WTC11 (cell line): Measurements from ENCODE around the gene ARHGAP23. TPM values are rescaled to one million over a fixed set of nuclear protein-coding genes. Genes with fewer than 3 reads are reported as not detected.

Experiments
- AFF4 ChIP-seq: sonication (generic); formaldehyde crosslinking; IDR thresholded peaks from 2 replicates; pipeline ENCODE4 v1.8.1; 2023; ENCODE audit warnings: mild to moderate bottlenecking, missing genetic modification reagents, borderline replicate concordance
- AR ChIP-seq: fragments of 250-450 bp; sonication (Bioruptor Pico); IDR thresholded peaks from 2 replicates; pipeline ENCODE4 v1.9.0; 2021; ENCODE audit warnings: mild to moderate bottlenecking
- ATF1 ChIP-seq: sonication (generic); formaldehyde crosslinking; IDR thresholded peaks from 2 replicates; pipeline ENCODE4 v1.8.1; 2023; ENCODE audit warnings: mild to moderate bottlenecking, moderate library complexity, missing genetic modification reagents
- CBFB ChIP-seq: sonication (generic); formaldehyde crosslinking; IDR thresholded peaks from 2 replicates; pipeline ENCODE4 v1.8.1; 2022; ENCODE audit warnings: mild to moderate bottlenecking, low read depth, missing genetic modification reagents
- CDX4 ChIP-seq: fragments of 250-450 bp; sonication (Bioruptor Pico); IDR thresholded peaks from 2 replicates; pipeline ENCODE4 v1.9.0; 2021; ENCODE audit warnings: moderate library complexity, mild to moderate bottlenecking, inconsistent platforms, borderline replicate concordance
- E2F1 ChIP-seq: sonication (generic); formaldehyde crosslinking; IDR thresholded peaks from 2 replicates; pipeline ENCODE4 v1.8.0; 2022; ENCODE audit warnings: mild to moderate bottlenecking, missing genetic modification reagents
- ERG ChIP-seq: fragments of 250-450 bp; sonication (Bioruptor Pico); IDR thresholded peaks from 2 replicates; pipeline ENCODE4 v1.8.0; 2021; ENCODE audit warnings: mild to moderate bottlenecking
- ETV6 ChIP-seq: sonication (generic); formaldehyde crosslinking; IDR thresholded peaks from 2 replicates; pipeline ENCODE4 v1.8.1; 2022; ENCODE audit warnings: mild to moderate bottlenecking, missing genetic modification reagents
- HMGA2 ChIP-seq: fragments of 250-450 bp; sonication (Bioruptor Pico); IDR thresholded peaks from 2 replicates; pipeline ENCODE4 v1.4.0; 2021; ENCODE audit warnings: mild to moderate bottlenecking, moderate library complexity
- HMGXB4 ChIP-seq: sonication (generic); formaldehyde crosslinking; IDR thresholded peaks from 2 replicates; pipeline ENCODE4 v1.8.1; 2023; ENCODE audit warnings: mild to moderate bottlenecking, moderate library complexity, missing genetic modification reagents
- IRF2 ChIP-seq: sonication (generic); formaldehyde crosslinking; IDR thresholded peaks from 2 replicates; pipeline ENCODE4 v1.8.0; 2022; ENCODE audit warnings: low read depth, missing genetic modification reagents, borderline replicate concordance
- JAZF1 ChIP-seq: fragments of 250-450 bp; sonication (Bioruptor Pico); IDR thresholded peaks from 2 replicates; pipeline ENCODE4 v1.9.0; 2021; ENCODE audit warnings: moderate library complexity, mild to moderate bottlenecking, inconsistent platforms
- MLX ChIP-seq: sonication (generic); formaldehyde crosslinking; IDR thresholded peaks from 2 replicates; pipeline ENCODE4 v1.8.1; 2023; ENCODE audit warnings: mild to moderate bottlenecking, missing genetic modification reagents, moderate library complexity
- NFYB ChIP-seq: sonication (generic); formaldehyde crosslinking; conservative IDR thresholded peaks from 2 replicates; pipeline ENCODE4 v1.8.0; 2022; ENCODE audit warnings: low read depth, missing genetic modification reagents
- SMAD4 ChIP-seq: sonication (generic); formaldehyde crosslinking; IDR thresholded peaks from 2 replicates; pipeline ENCODE4 v1.8.0; 2022; ENCODE audit warnings: mild to moderate bottlenecking, missing genetic modification reagents
- USF2 ChIP-seq: sonication (generic); formaldehyde crosslinking; IDR thresholded peaks from 2 replicates; pipeline ENCODE4 v1.8.1; 2023; ENCODE audit warnings: mild to moderate bottlenecking, missing genetic modification reagents, moderate library complexity
- ZNF138 ChIP-seq: sonication (generic); formaldehyde crosslinking; conservative IDR thresholded peaks from 2 replicates; pipeline ENCODE4 v1.8.1; 2022; ENCODE audit warnings: mild to moderate bottlenecking, moderate library complexity, missing genetic modification reagents
- ZNF219 ChIP-seq: sonication (generic); formaldehyde crosslinking; IDR thresholded peaks from 2 replicates; pipeline ENCODE4 v1.8.0; 2023; ENCODE audit warnings: missing genetic modification reagents, mild to moderate bottlenecking, borderline replicate concordance
- ZNF232 ChIP-seq: sonication (generic); formaldehyde crosslinking; IDR thresholded peaks from 2 replicates; pipeline ENCODE4 v1.8.0; 2022; ENCODE audit warnings: mild to moderate bottlenecking, missing genetic modification reagents
- ZNF263 ChIP-seq: sonication (generic); formaldehyde crosslinking; IDR thresholded peaks from 2 replicates; pipeline ENCODE4 v1.8.1; 2022; ENCODE audit warnings: low read depth, mild to moderate bottlenecking, moderate library complexity, missing genetic modification reagents
- ZNF281 ChIP-seq: sonication (generic); formaldehyde crosslinking; IDR thresholded peaks from 2 replicates; pipeline ENCODE4 v1.8.0; 2023; ENCODE audit warnings: mild to moderate bottlenecking, missing genetic modification reagents
- ZNF423 ChIP-seq: fragments of 250-450 bp; sonication (Bioruptor Pico); IDR thresholded peaks from 2 replicates; pipeline ENCODE4 v2.1.2; 2022; ENCODE audit warnings: mild to moderate bottlenecking, moderate library complexity
- total RNA-seq: library from RNA; stranded (reverse); gene quantifications from 3 replicates; pipeline ENCODE4 v1.2.3, GENCODE V29; 2021

ARHGAP23 gene
- total RNA-seq, 1 experiment from 2014 or later, result 66.0 TPM

- TF ChIP-seq ERG (CRISPR knock-in tag), result no peak
- TF ChIP-seq CDX4, result no peak
- no peak for TF ChIP-seq SMAD4 (CRISPR knock-in tag)
- TF ChIP-seq HMGA2 (CRISPR knock-in tag), result no peak
- no peak for TF ChIP-seq IRF2
- peak; percentile 41; the same call in 1 of the 2 replicates for TF ChIP-seq ZNF281 (CRISPR knock-in tag)
- no peak for TF ChIP-seq JAZF1
- 0 out of 2 replicates have a peak, but pooled peaks have one; percentile 17 for TF ChIP-seq ZNF263 (CRISPR knock-in tag)
- no peak for TF ChIP-seq NFYB (CRISPR knock-in tag)
- no peak for TF ChIP-seq ZNF219
- peak; percentile 42 for TF ChIP-seq ZNF423 (CRISPR knock-in tag)
- TF ChIP-seq AFF4 (CRISPR knock-in tag), result no peak
- TF ChIP-seq ATF1 (CRISPR knock-in tag), result no peak
- no peak; the same call in 1 of the 2 replicates for TF ChIP-seq HMGXB4 (CRISPR knock-in tag)
- TF ChIP-seq USF2, result no peak
- no peak for TF ChIP-seq E2F1 (CRISPR knock-in tag)
- no peak for TF ChIP-seq AR (CRISPR knock-in tag)
- TF ChIP-seq CBFB, result no peak
- TF ChIP-seq MLX, result no peak
- TF ChIP-seq ZNF232 (CRISPR knock-in tag), result no peak
- TF ChIP-seq ZNF138, result no peak
- TF ChIP-seq ETV6, result peak; percentile 15; the same call in 1 of the 2 replicates
Measured at GRCh38 chr17:38428643-38429371, 543 bp downstream of the ARHGAP23 start (continued).
